Natural killer cell (primary cell): ENCODE data around the gene SOWAHD. TPM values are rescaled to one million over a fixed set of nuclear protein-coding genes. Genes with fewer than 3 reads are reported as not detected.

Experiments
- ATAC-seq, 3 donors: fragments of 150-1000 bp in 2 of 3; fragments of 200-7000 bp in 1 of 3; cut with Tn5 transposase; 1 replicate in 1 of 3; 2 replicates in 2 of 3; pipeline ENCODE4 v1.10.0; 2021; ENCODE audit warnings: mild to moderate bottlenecking in 2 of 3, moderate library complexity in 2 of 3
- DNase-seq, 2 donors: peaks; one replicate each; pipeline versions ENCODE4 v3.0.0 to v3.0.0-alpha.2; 2013 to 2021; ENCODE audit warnings: mixed read lengths in 1 of 2
- H3K27ac ChIP-seq: one replicate; pipeline ENCODE4 v1.5.1; 2013; ENCODE audit warnings: mild to moderate bottlenecking, low read length
- H3K27me3 ChIP-seq: one replicate; pipeline ENCODE4 v1.6.1; 2013; ENCODE audit warnings: low read length; ENCODE audit not compliant: control insufficient read depth, insufficient read depth
- H3K36me3 ChIP-seq: one replicate; pipeline ENCODE4 v1.6.1; 2013; ENCODE audit warnings: low read length; ENCODE audit not compliant: control insufficient read depth, insufficient read depth
- H3K4me1 ChIP-seq: one replicate; pipeline ENCODE4 v1.6.1; 2013; ENCODE audit warnings: low read length; ENCODE audit not compliant: control insufficient read depth, insufficient read depth
- H3K4me3 ChIP-seq: one replicate; pipeline ENCODE4 v1.5.1; 2013; ENCODE audit warnings: low read length
- H3K9me3 ChIP-seq: one replicate; pipeline ENCODE4 v1.6.1; 2013; ENCODE audit warnings: low read length; ENCODE audit not compliant: control insufficient read depth, insufficient read depth
- H3K27ac Mint-ChIP-seq, 2 donors: one replicate each; pipeline ENCODE4 v1.8.0; 2022; ENCODE audit warnings: mild to moderate bottlenecking in 2 of 2, mixed read lengths in 2 of 2, moderate library complexity in 1 of 2
- H3K27me3 Mint-ChIP-seq, 2 donors: one replicate each; pipeline ENCODE4 v1.8.0; 2022; ENCODE audit warnings: low read depth in 2 of 2, mixed read lengths in 2 of 2
- H3K36me3 Mint-ChIP-seq: one replicate; pipeline ENCODE4 v1.8.0; 2022; ENCODE audit warnings: mixed read lengths
- H3K4me1 Mint-ChIP-seq, 2 donors: one replicate each; pipeline ENCODE4 v1.8.0; 2022; ENCODE audit warnings: mixed read lengths in 2 of 2
- H3K4me3 Mint-ChIP-seq: one replicate; pipeline ENCODE4 v1.8.0; 2022; ENCODE audit warnings: mild to moderate bottlenecking, moderate library complexity, mixed read lengths
- H3K9me3 Mint-ChIP-seq, 2 donors: one replicate each; pipeline ENCODE4 v1.8.0; 2022; ENCODE audit warnings: mixed read lengths in 2 of 2
- WGBS: methylation state at CpG from one replicate; pipeline ENCODE4 v1.1.7; 2013; ENCODE audit warnings: missing lambda C conversion rate; ENCODE audit not compliant: insufficient coverage; 5-methylcytosine and 5-hydroxymethylcytosine counted together
- intact Hi-C: fragments of 100-400 bp; cut with micrococcal nuclease; formaldehyde crosslinking; loops from one replicate; pipeline ENCODE4 v1.14.2; 2022
- total RNA-seq, 4 donors: library from RNA; stranded (reverse); fragments of 120-200 nt in 1 of 4; gene quantifications; one replicate each; pipeline versions ENCODE4 v1.2.3 to v1.2.4, GENCODE V29; 2013 to 2022
- TF ChIP-seq, protein P1 (sequence below): fragments of 200-600 bp; IDR thresholded peaks from one replicate; pipeline ENCODE4 v1.8.0; 2022; ENCODE audit warnings: antibody characterized with exemption

SOWAHD gene
- total RNA-seq, 3 donors from 2014 or later (not counting 1 experiment from before 2014, with no cell fraction given): 0.23 TPM; not detected in 2

DNA sequence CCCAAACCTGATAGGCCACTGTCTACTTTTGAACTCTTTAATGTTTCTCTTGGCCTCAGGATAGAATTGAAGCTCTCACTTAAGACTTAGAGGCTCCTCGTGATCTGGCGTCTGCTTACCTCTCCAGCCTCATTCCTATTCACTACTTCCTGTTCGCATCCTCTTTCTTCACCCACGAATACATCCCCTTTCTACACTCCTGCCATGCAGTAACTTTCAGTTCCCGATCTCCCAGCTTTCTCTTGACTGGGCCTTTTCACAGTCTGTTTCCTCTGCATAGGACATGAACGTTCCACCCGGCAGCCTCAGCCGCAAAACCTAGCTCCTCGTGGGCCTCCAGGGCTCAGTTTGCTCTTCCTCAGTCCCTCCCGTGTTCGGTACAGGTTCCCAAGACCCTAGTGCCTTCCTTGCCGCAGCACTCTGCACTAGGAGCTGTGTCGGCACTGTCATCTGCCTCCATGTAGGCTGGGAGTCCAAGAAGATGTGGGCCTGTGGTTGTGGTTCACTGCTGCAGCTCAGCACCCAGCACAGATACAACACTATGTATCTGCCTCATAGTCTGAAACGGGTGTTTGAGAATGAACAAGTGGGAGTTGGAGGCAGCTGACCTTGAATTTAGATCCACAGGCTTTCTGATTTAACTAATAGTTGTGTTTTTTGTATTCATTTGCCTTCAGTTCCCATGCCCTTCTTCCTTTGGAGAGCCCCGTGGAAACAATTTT lies 17.3 kb downstream of the SOWAHD start:
- Histone ChIP-seq H3K4me1 (no peaks in the 10 kb centered on the region), H3K4me3 (no peak overlapping the region), H3K27me3 (no peaks in the 10 kb centered on the region), H3K36me3 (no peaks in the 10 kb centered on the region), H3K9me3 (no peaks in the 10 kb centered on the region), H3K27ac (no peak overlapping the region)
- peak overlapping the region in 1 of 2 donors; percentile 71 for H3K27ac Mint-ChIP-seq
- H3K9me3 Mint-ChIP-seq: no peaks in the 10 kb centered on the region
- ATAC-seq: no peak
- WGBS: 71% methylated on average over 12 of the region's 15 CpGs
- H3K27me3 Mint-ChIP-seq: no peaks in the 10 kb centered on the region
- H3K4me1 Mint-ChIP-seq: peaks cover 0 to 6% of the 10 kb centered on the region in 2 donors
- intact Hi-C loops: no loop called here
- TF ChIP-seq, protein P1, sequence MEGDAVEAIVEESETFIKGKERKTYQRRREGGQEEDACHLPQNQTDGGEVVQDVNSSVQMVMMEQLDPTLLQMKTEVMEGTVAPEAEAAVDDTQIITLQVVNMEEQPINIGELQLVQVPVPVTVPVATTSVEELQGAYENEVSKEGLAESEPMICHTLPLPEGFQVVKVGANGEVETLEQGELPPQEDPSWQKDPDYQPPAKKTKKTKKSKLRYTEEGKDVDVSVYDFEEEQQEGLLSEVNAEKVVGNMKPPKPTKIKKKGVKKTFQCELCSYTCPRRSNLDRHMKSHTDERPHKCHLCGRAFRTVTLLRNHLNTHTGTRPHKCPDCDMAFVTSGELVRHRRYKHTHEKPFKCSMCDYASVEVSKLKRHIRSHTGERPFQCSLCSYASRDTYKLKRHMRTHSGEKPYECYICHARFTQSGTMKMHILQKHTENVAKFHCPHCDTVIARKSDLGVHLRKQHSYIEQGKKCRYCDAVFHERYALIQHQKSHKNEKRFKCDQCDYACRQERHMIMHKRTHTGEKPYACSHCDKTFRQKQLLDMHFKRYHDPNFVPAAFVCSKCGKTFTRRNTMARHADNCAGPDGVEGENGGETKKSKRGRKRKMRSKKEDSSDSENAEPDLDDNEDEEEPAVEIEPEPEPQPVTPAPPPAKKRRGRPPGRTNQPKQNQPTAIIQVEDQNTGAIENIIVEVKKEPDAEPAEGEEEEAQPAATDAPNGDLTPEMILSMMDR: no peak
- H3K36me3 Mint-ChIP-seq: no peaks in the 10 kb centered on the region
- no peak overlapping the region for H3K4me3 Mint-ChIP-seq
- no peak for DNase-seq

DNA sequence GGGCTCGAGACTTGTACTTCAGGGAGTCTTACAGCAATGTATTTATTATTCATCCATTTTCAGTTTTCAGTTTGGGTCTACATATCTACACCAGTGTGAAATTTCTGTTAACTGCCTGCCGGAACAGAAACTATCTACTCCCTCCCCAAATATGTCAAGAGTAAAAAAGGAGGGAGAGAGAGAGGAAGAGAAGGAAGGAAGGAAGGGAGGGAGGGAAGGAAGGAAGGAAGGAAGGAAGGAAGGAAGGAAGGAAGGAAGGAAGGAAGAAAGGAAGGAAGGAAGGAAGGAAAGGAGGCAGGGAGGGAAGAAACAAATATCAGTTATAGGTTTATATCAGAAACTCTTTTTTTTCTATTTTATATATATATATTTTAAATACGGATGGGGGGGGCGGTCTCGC lies 20.4 kb downstream of the SOWAHD start:
- TF ChIP-seq, protein P1: no peak
- intact Hi-C loops: no loop called here

DNA sequence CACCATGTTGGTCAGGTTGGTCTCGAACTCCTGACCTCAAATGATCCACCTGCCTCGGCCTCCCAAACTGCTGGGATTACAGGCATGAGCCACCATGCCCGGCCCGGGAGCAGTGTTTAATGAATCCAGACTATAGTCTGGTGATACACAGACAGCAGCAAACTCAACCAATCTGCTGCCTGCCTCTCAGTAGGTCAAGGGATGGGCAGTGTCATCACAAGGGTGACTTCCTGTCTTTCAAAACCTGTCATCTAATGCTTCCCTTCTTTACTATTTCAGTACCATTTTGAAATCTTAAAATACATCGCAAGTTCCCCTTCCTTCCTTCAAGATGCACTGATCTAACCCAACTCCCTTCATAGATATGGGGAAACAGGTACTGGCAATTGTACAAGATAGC lies 24.6 kb downstream of the SOWAHD start:
- TF ChIP-seq, protein P1: no peak
- no peaks in the 10 kb centered on the region for H3K9me3 ChIP-seq
- no peak overlapping the region for H3K4me3 ChIP-seq
- DNase-seq (no peak), ATAC-seq (peak in 2 of 3 donors; percentile 27 to 53)
- H3K36me3 ChIP-seq: peaks cover 18% of the 10 kb centered on the region
- Mint-ChIP-seq H3K27ac (peak overlapping the region in 1 of 2 donors; percentile 64), H3K9me3 (no peaks in the 10 kb centered on the region), H3K4me3 (no peak overlapping the region), H3K27me3 (no peaks in the 10 kb centered on the region), H3K36me3 (no peaks in the 10 kb centered on the region), H3K4me1 (peaks cover 0 to 9% of the 10 kb centered on the region in 2 donors)
- 88% methylated on average over 5 of the region's 5 CpGs for WGBS
- intact Hi-C loops: no loop called here
- H3K4me1 ChIP-seq: peaks cover 10% of the 10 kb centered on the region
- no peak overlapping the region for H3K27ac ChIP-seq
- H3K27me3 ChIP-seq: no peaks in the 10 kb centered on the region

More for the DNA sequence above, 20.4 kb downstream of the SOWAHD start:
- no peak overlapping the region for H3K4me3 Mint-ChIP-seq
- H3K27me3 Mint-ChIP-seq: no peaks in the 10 kb centered on the region
- H3K4me1 Mint-ChIP-seq: peaks cover 0 to 10% of the 10 kb centered on the region in 2 donors
- Histone ChIP-seq H3K36me3 (no peaks in the 10 kb centered on the region), H3K27me3 (no peaks in the 10 kb centered on the region), H3K4me1 (peaks cover 6% of the 10 kb centered on the region), H3K4me3 (no peak overlapping the region), H3K27ac (no peak overlapping the region), H3K9me3 (no peaks in the 10 kb centered on the region)
- DNase-seq (no peak), ATAC-seq (no peak)
- H3K27ac Mint-ChIP-seq: no peak overlapping the region
- 100% methylated on average over 1 of the region's 5 CpGs for WGBS
- no peaks in the 10 kb centered on the region for H3K9me3 Mint-ChIP-seq
- no peaks in the 10 kb centered on the region for H3K36me3 Mint-ChIP-seq
